ENCODE data around the gene MROH8.

The MROH8 gene

GRCh38 chr20:37198932-37199660 lies 19.7 kb upstream of the MROH8 start:
- no peak for DNase-seq

- no peak for DNase-seq
Observed at GRCh38 chr20:37194621-37195417, 15.5 kb upstream of the MROH8 start.

- no peak for DNase-seq
Observed at GRCh38 chr20:37193821-37194220, 14.5 kb upstream of the MROH8 start.

GRCh38 chr20:37193226-37193625 lies 13.9 kb upstream of the MROH8 start:
- DNase-seq, result no peak

- DNase-seq, result peak; percentile 67
Observed at GRCh38 chr20:37192137-37192854, 12.9 kb upstream of the MROH8 start.

- DNase-seq, result no peak
Observed at GRCh38 chr20:37190354-37191112, 11.2 kb upstream of the MROH8 start.

- DNase-seq, result no peak
Observed at GRCh38 chr20:37189416-37190016, 10.2 kb upstream of the MROH8 start.

GRCh38 chr20:37188787-37189186 lies 9.4 kb upstream of the MROH8 start:
- DNase-seq, result no peak

GRCh38 chr20:37185686-37186085 lies 6.3 kb upstream of the MROH8 start:
- no peak for DNase-seq

- DNase-seq, result no peak
Observed at GRCh38 chr20:37179683-37180524, 556 bp upstream of the MROH8 start.

- no peak for DNase-seq
Observed at GRCh38 chr20:37172836-37173235, 6.5 kb downstream of the MROH8 start.

- no peak for DNase-seq
Observed at GRCh38 chr20:37166867-37167266, 12.5 kb downstream of the MROH8 start.

GRCh38 chr20:37165031-37165430 lies 14.3 kb downstream of the MROH8 start:
- no peak for DNase-seq

GRCh38 chr20:37163832-37164554 lies 15.4 kb downstream of the MROH8 start:
- DNase-seq, result no peak

- DNase-seq, result no peak
Observed at GRCh38 chr20:37162646-37163045, 16.7 kb downstream of the MROH8 start.

- no peak for DNase-seq
Observed at GRCh38 chr20:37161830-37162549, 17.4 kb downstream of the MROH8 start.

GRCh38 chr20:37160683-37161082 lies 18.7 kb downstream of the MROH8 start:
- no peak for DNase-seq

GRCh38 chr20:37158248-37158647 lies 21.1 kb downstream of the MROH8 start:
- DNase-seq, result no peak

- no peak for DNase-seq
Observed at GRCh38 chr20:37155987-37156386, 23.4 kb downstream of the MROH8 start.

GRCh38 chr20:37154684-37155298 lies 24.6 kb downstream of the MROH8 start:
- DNase-seq, result no peak
